Adrenal gland (tissue), 5 donors: ENCODE results near the gene SRSF4.

Source experiments
- POLR2A ChIP-seq, 2 donors: fragments of 450-650 bp; IDR thresholded peaks; one replicate each; pipeline ENCODE4 v1.6.1; 2017; ENCODE audit warnings: antibody characterized with exemption in 2 of 2, mild to moderate bottlenecking in 2 of 2, moderate library complexity in 1 of 2
- TF ChIP-seq, protein P1 (sequence below), 6 experiments: fragments of 450-650 bp in 4 of 6; fragments of 200-600 bp in 2 of 6; sonication (generic) in 1 of 6; IDR thresholded peaks; 1 replicate in 5 of 6; 2 replicates in 1 of 6; pipeline versions ENCODE4 v1.5.1 to v1.8.0; 2016 to 2021; ENCODE audit warnings: antibody characterized with exemption in 6 of 6, mild to moderate bottlenecking in 2 of 6, moderate library complexity in 1 of 6
- donor health status: DM: no; HTN: no; CAD: no.

DNA sequence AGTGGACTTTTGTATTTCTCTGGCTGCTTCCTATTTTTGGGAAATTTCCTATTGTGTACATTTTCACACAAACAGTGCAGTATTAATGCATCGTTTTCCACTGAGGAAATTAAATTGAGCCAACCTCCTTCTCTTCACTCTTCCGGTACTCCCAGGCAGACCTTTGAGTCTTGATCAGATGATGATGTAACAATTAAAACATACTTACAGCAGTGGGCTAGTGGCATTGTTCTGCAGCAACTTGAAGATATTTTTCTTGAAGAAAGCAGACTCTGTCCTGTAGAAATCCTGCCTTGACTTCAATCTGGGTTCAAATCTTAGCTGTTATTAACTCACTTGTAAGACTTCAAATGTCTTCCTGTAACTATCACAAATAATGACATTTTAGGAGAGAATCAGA, 39.0 kb downstream of the SRSF4 start:
- TF ChIP-seq, protein P1, sequence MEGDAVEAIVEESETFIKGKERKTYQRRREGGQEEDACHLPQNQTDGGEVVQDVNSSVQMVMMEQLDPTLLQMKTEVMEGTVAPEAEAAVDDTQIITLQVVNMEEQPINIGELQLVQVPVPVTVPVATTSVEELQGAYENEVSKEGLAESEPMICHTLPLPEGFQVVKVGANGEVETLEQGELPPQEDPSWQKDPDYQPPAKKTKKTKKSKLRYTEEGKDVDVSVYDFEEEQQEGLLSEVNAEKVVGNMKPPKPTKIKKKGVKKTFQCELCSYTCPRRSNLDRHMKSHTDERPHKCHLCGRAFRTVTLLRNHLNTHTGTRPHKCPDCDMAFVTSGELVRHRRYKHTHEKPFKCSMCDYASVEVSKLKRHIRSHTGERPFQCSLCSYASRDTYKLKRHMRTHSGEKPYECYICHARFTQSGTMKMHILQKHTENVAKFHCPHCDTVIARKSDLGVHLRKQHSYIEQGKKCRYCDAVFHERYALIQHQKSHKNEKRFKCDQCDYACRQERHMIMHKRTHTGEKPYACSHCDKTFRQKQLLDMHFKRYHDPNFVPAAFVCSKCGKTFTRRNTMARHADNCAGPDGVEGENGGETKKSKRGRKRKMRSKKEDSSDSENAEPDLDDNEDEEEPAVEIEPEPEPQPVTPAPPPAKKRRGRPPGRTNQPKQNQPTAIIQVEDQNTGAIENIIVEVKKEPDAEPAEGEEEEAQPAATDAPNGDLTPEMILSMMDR (IDR thresholded peaks at IDR 0.05), result no peak
- TF ChIP-seq POLR2A (IDR thresholded peaks at IDR 0.05), result no peak
